Left ventricle myocardium inferior (tissue), 1 donor: Measurements from ENCODE around the gene S100A9. TPM values are rescaled to one million over a fixed set of nuclear protein-coding genes. Genes with fewer than 3 reads are reported as not detected.
A peak's percentile ranks its signal among the peaks of the same experiment; 100 is the strongest.
"Not testable (repeated sequence)": the region's sequence is repeated elsewhere in the genome, so short reads cannot be mapped to it uniquely, and the experiment has no call there.

ENCODE experiments used
- DNase-seq: peaks from one replicate; pipeline ENCODE4 v3.0.0-alpha.2; 2020
- H3K27ac ChIP-seq: fragments of 200-600 bp; replicated peaks from 2 replicates; pipeline ENCODE4 v1.8.0; 2021
- H3K27me3 ChIP-seq: fragments of 200-600 bp; 2 replicates; pipeline ENCODE4 v1.8.0; 2021; ENCODE audit warnings: low read depth
- H3K36me3 ChIP-seq: fragments of 200-600 bp; 2 replicates; pipeline ENCODE4 v1.8.0; 2021
- H3K4me1 ChIP-seq: fragments of 200-600 bp; 2 replicates; pipeline ENCODE4 v1.8.0; 2021
- H3K4me3 ChIP-seq: fragments of 200-600 bp; 2 replicates; pipeline ENCODE4 v1.8.0; 2021; ENCODE audit warnings: mild to moderate bottlenecking, moderate library complexity
- H3K9me3 ChIP-seq: fragments of 200-600 bp; replicated peaks from 2 replicates; pipeline ENCODE4 v1.8.0; 2021
- intact Hi-C: fragments of 100-400 bp; cut with micrococcal nuclease; formaldehyde crosslinking; loops from one replicate; pipeline ENCODE4 v1.11.0; 2022
- total RNA-seq: library from RNA; stranded (reverse); fragmentation: NEBNext Ultra II Directional; extraction: Animal tissue kit (Norgen Biotek cat#: 25700); gene quantifications from one replicate; pipeline ENCODE4 v1.2.1, GENCODE V29; 2021
- TF ChIP-seq, protein P1 (sequence below): fragments of 200-600 bp; IDR thresholded peaks from 2 replicates; pipeline ENCODE4 v1.8.0; 2021; ENCODE audit warnings: antibody characterized with exemption, mild to moderate bottlenecking, borderline replicate concordance
- donor health status: DM: no; HTN: yes; CAD: no; lungs with severe emphysema.

The S100A9 gene
- total RNA-seq, 1 donor from 2014 or later: 62.2 TPM

- Histone ChIP-seq H3K4me3 (no peak overlapping the region), H3K27ac (no peak overlapping the region), H3K27me3 (peaks cover 60% of the 10 kb centered on the region), H3K4me1 (no peaks in the 10 kb centered on the region), H3K36me3 (no peaks in the 10 kb centered on the region), H3K9me3 (no peaks in the 10 kb centered on the region)
- TF ChIP-seq, protein P1, sequence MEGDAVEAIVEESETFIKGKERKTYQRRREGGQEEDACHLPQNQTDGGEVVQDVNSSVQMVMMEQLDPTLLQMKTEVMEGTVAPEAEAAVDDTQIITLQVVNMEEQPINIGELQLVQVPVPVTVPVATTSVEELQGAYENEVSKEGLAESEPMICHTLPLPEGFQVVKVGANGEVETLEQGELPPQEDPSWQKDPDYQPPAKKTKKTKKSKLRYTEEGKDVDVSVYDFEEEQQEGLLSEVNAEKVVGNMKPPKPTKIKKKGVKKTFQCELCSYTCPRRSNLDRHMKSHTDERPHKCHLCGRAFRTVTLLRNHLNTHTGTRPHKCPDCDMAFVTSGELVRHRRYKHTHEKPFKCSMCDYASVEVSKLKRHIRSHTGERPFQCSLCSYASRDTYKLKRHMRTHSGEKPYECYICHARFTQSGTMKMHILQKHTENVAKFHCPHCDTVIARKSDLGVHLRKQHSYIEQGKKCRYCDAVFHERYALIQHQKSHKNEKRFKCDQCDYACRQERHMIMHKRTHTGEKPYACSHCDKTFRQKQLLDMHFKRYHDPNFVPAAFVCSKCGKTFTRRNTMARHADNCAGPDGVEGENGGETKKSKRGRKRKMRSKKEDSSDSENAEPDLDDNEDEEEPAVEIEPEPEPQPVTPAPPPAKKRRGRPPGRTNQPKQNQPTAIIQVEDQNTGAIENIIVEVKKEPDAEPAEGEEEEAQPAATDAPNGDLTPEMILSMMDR: no peak
- intact Hi-C loops: no loop called here
- no peak for DNase-seq
Measured at GRCh38 chr1:153402226-153402625, 44.6 kb downstream of the S100A9 start.

GRCh38 chr1:153403421-153404085, 45.9 kb downstream of the S100A9 start:
- Histone ChIP-seq H3K27me3 (peaks cover 52% of the 10 kb centered on the region), H3K4me3 (no peak overlapping the region), H3K36me3 (no peaks in the 10 kb centered on the region), H3K9me3 (peaks cover 3% of the 10 kb centered on the region), H3K27ac (no peak overlapping the region), H3K4me1 (no peaks in the 10 kb centered on the region)
- TF ChIP-seq, protein P1: no peak
- intact Hi-C loops: no loop called here
- DNase-seq: no peak

- intact Hi-C loops: no loop called here
- TF ChIP-seq, protein P1: no peak
- Histone ChIP-seq H3K9me3 (peaks cover 5% of the 10 kb centered on the region), H3K27me3 (peaks cover 46% of the 10 kb centered on the region), H3K4me1 (no peaks in the 10 kb centered on the region), H3K27ac (no peak overlapping the region), H3K36me3 (no peaks in the 10 kb centered on the region), H3K4me3 (no peak overlapping the region)
- no peak for DNase-seq
Measured at GRCh38 chr1:153404086-153404635, 46.5 kb downstream of the S100A9 start.

GRCh38 chr1:153404768-153405167, 47.1 kb downstream of the S100A9 start:
- H3K27me3 ChIP-seq: peaks cover 40% of the 10 kb centered on the region
- H3K4me3 ChIP-seq: no peak overlapping the region
- DNase-seq: peak; percentile 40
- H3K27ac ChIP-seq: no peak overlapping the region
- H3K36me3 ChIP-seq: no peaks in the 10 kb centered on the region
- peaks cover 5% of the 10 kb centered on the region for H3K9me3 ChIP-seq
- TF ChIP-seq, protein P1: peak; percentile 48
- intact Hi-C loops: no loop called here
- no peaks in the 10 kb centered on the region for H3K4me1 ChIP-seq

GRCh38 chr1:153405825-153406599, 48.4 kb downstream of the S100A9 start:
- H3K27ac ChIP-seq, H3K4me3 ChIP-seq, DNase-seq, intact Hi-C loops, H3K9me3 ChIP-seq, H3K4me1 ChIP-seq, H3K36me3 ChIP-seq: not testable (repeated sequence)
- peaks cover 32% of the 10 kb centered on the region for H3K27me3 ChIP-seq

DNA sequence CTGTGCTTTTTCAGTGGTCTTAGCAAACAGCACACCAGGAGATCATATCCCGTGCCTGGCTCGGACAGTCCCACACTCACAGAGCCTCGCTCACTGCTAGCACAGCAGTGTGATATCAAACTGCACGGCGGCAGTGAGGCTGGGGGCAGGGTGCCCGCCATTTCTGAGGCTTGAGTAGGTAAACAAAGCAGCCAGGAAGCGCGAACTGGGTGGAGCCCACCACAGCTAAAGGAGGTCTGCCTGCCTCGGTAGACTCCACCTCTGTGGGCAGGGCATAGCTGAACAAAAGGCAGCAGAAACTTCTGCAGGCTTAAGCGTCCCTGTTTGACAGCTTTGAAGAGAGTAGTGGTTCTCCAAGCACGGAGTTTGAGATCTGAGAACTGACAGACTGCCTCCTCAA, 49.6 kb downstream of the S100A9 start:
- H3K27ac ChIP-seq, H3K4me1 ChIP-seq, H3K36me3 ChIP-seq, H3K4me3 ChIP-seq, DNase-seq, intact Hi-C loops: not testable (repeated sequence)
- H3K27me3 ChIP-seq: peaks cover 32% of the 10 kb centered on the region
- H3K9me3 ChIP-seq: peaks cover 14% of the 10 kb centered on the region

Other genes with a start within 250 kb of the S100A9 start
- not detected for gene SPRR2F, start 244.3 kb upstream of the S100A9 start, total RNA-seq
- not detected for gene SPRR2G, start 207.0 kb upstream of the S100A9 start, total RNA-seq
- gene LELP1, start 154.4 kb upstream of the S100A9 start, total RNA-seq: not detected
- gene PRR9, start 140.3 kb upstream of the S100A9 start, total RNA-seq: not detected
- gene LORICRIN, start 98.2 kb upstream of the S100A9 start, total RNA-seq: not detected
- not detected for gene PGLYRP3, start 44.9 kb upstream of the S100A9 start, total RNA-seq
- not detected for gene PGLYRP4, start 9.0 kb upstream of the S100A9 start, total RNA-seq
- 2.3 TPM for gene S100A12, start 17.8 kb downstream of the S100A9 start, total RNA-seq
- 26.6 TPM for gene S100A8, start 33.2 kb downstream of the S100A9 start, total RNA-seq
- gene S100A7A, start 58.7 kb downstream of the S100A9 start, total RNA-seq: not detected
- gene S100A7, start 102.8 kb downstream of the S100A9 start, total RNA-seq: not detected
- 336 TPM for gene S100A6, start 178.1 kb downstream of the S100A9 start, total RNA-seq
- gene S100A5, start 183.1 kb downstream of the S100A9 start, total RNA-seq: not detected
- gene S100A4, start 188.0 kb downstream of the S100A9 start, total RNA-seq: 137 TPM
- 0.36 TPM for gene S100A3, start 191.4 kb downstream of the S100A9 start, total RNA-seq
- 2.7 TPM for gene S100A2, start 208.0 kb downstream of the S100A9 start, total RNA-seq